ENCODE measurements around the gene SIDT2.

The SIDT2 gene

GRCh38 chr11:117217141-117218084 lies 38.9 kb downstream of the SIDT2 start:
- peak overlapping the region; percentile 10 for H3K27ac ChIP-seq (ENCODE audit: low read depth, low read length, severe bottlenecking)
- WGBS, 2 experiments (ENCODE audit: insufficient coverage in 2 of 2): 89 to 94% methylated on average over 7 to 10 of the region's 11 CpGs
- no peaks in the 10 kb centered on the region for H3K9me3 ChIP-seq (ENCODE audit: control insufficient read depth, low read length)
- peaks cover 77% of the 10 kb centered on the region for H3K36me3 ChIP-seq (ENCODE audit: control insufficient read depth, insufficient read depth, low read length)
- H3K4me3 ChIP-seq (ENCODE audit: extremely low read depth, insufficient read depth, low read length, poor library complexity, severe bottlenecking): no peak overlapping the region
- peaks cover 20% of the 10 kb centered on the region for H3K4me1 ChIP-seq (ENCODE audit: control insufficient read depth, insufficient read depth, low read length, poor library complexity, severe bottlenecking)

DNA sequence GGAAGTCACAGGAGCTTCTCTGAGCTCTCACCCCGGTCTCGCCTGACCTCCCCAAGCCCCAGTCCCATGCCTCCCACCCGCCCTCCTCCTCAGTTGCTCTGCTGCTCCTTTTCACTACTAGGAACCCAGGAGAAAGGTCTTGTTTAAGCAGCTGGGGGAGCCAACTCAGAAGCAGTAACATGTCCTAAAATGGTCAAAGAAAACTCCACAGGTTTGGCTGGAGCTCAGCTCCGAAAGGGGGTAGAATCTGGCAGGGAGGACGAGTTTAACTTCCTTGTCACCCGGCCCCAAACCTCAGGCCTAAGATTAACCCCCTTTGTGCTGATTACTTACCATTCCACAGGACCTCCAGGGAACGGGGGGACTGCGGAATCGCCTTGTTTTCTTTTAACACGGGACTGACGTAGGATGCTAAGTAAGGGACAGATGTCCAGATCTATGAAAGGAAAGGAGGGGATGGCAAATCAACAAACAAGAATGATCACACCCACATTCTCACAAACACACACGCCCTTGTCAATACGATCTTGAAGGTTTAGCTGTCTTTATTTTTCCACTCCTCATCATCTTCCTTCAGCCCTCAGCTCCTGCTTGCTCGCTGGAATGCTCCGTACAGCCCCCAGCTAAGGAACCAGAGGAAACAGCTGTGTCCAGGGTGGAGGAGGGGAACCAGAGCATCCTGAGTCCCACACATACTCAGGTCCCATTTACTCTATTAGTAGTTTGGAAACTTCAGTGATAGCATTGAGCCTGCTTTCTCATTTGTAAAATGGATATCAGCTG lies 39.8 kb downstream of the SIDT2 start:
- Histone ChIP-seq H3K27ac (ENCODE audit: low read depth, low read length, severe bottlenecking) (peak overlapping the region; percentile 10), H3K36me3 (ENCODE audit: control insufficient read depth, insufficient read depth, low read length) (peaks cover 76% of the 10 kb centered on the region), H3K4me3 (ENCODE audit: extremely low read depth, insufficient read depth, low read length, poor library complexity, severe bottlenecking) (no peak overlapping the region), H3K9me3 (ENCODE audit: control insufficient read depth, low read length) (no peaks in the 10 kb centered on the region), H3K4me1 (ENCODE audit: control insufficient read depth, insufficient read depth, low read length, poor library complexity, severe bottlenecking) (peaks cover 20% of the 10 kb centered on the region)
- WGBS, 2 experiments (ENCODE audit: insufficient coverage in 2 of 2): 96 to 97% methylated on average over 5 to 6 of the region's 15 CpGs

GRCh38 chr11:117219001-117219400 lies 40.5 kb downstream of the SIDT2 start:
- Histone ChIP-seq H3K4me1 (ENCODE audit: control insufficient read depth, insufficient read depth, low read length, poor library complexity, severe bottlenecking) (peaks cover 20% of the 10 kb centered on the region), H3K4me3 (ENCODE audit: extremely low read depth, insufficient read depth, low read length, poor library complexity, severe bottlenecking) (no peak overlapping the region), H3K9me3 (ENCODE audit: control insufficient read depth, low read length) (no peaks in the 10 kb centered on the region), H3K36me3 (ENCODE audit: control insufficient read depth, insufficient read depth, low read length) (peaks cover 81% of the 10 kb centered on the region), H3K27ac (ENCODE audit: low read depth, low read length, severe bottlenecking) (no peak overlapping the region)
- 91 to 93% methylated on average over 9 of the region's 9 CpGs for WGBS, 2 experiments (ENCODE audit: insufficient coverage in 2 of 2)

DNA sequence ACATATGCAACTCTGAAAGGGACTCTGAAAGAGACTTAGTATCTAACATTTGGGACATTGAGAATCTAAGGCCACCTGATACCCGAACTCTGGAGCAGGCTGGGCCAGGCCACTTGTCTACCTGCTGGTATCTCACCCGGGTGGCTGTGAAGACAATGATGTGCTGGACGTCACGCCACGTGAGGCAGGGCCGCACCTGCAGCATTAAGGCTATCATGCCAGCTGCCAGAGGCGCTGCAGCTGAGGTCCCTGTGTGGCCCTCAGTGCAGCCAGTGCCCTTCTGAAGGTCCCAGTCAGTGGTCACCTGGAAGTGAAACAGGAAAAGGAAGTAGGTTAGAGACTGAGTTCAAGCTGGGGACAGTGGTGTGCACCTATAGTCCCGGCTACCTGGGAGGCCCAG lies 40.9 kb downstream of the SIDT2 start:
- Histone ChIP-seq H3K4me1 (ENCODE audit: control insufficient read depth, insufficient read depth, low read length, poor library complexity, severe bottlenecking) (peaks cover 20% of the 10 kb centered on the region), H3K4me3 (ENCODE audit: extremely low read depth, insufficient read depth, low read length, poor library complexity, severe bottlenecking) (no peak overlapping the region), H3K9me3 (ENCODE audit: control insufficient read depth, low read length) (no peaks in the 10 kb centered on the region), H3K27ac (ENCODE audit: low read depth, low read length, severe bottlenecking) (no peak overlapping the region), H3K36me3 (ENCODE audit: control insufficient read depth, insufficient read depth, low read length) (peaks cover 83% of the 10 kb centered on the region)
- WGBS, 2 experiments (ENCODE audit: insufficient coverage in 2 of 2): 97% methylated on average over 8 of the region's 8 CpGs

- peaks cover 82% of the 10 kb centered on the region for H3K36me3 ChIP-seq (ENCODE audit: control insufficient read depth, insufficient read depth, low read length)
- H3K9me3 ChIP-seq (ENCODE audit: control insufficient read depth, low read length): no peaks in the 10 kb centered on the region
- peaks cover 20% of the 10 kb centered on the region for H3K4me1 ChIP-seq (ENCODE audit: control insufficient read depth, insufficient read depth, low read length, poor library complexity, severe bottlenecking)
- H3K27ac ChIP-seq (ENCODE audit: low read depth, low read length, severe bottlenecking): no peak overlapping the region
- WGBS, 2 experiments (ENCODE audit: insufficient coverage in 2 of 2): 92 to 97% methylated on average over 4 of the region's 4 CpGs
- no peak overlapping the region for H3K4me3 ChIP-seq (ENCODE audit: extremely low read depth, insufficient read depth, low read length, poor library complexity, severe bottlenecking)
Observed at GRCh38 chr11:117219995-117220394, 41.5 kb downstream of the SIDT2 start.

DNA sequence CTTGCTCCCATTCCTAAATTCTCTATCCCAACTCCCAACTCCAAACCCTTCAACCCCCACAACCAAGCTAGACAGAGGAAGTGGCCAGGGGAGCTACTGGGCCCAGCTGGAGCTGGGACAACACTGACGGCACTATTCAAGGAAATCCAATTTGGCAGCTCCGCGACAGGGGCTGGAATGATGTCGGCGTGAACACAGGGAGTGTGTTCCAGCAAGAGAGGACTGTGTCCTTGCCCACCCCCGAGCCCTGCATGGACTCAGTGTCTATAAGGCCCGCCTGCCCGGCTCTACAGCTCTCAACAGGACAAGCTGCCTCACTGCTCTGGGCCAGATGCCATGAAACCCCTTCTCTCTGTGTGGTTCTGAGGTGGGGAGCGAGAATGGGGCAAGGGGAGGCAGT lies 42.0 kb downstream of the SIDT2 start:
- peaks cover 87% of the 10 kb centered on the region for H3K36me3 ChIP-seq (ENCODE audit: control insufficient read depth, insufficient read depth, low read length)
- peaks cover 20% of the 10 kb centered on the region for H3K4me1 ChIP-seq (ENCODE audit: control insufficient read depth, insufficient read depth, low read length, poor library complexity, severe bottlenecking)
- WGBS, 2 experiments (ENCODE audit: insufficient coverage in 2 of 2): 90 to 94% methylated on average over 8 to 9 of the region's 9 CpGs
- no peaks in the 10 kb centered on the region for H3K9me3 ChIP-seq (ENCODE audit: control insufficient read depth, low read length)
- H3K27ac ChIP-seq (ENCODE audit: low read depth, low read length, severe bottlenecking): no peak overlapping the region
- H3K4me3 ChIP-seq (ENCODE audit: extremely low read depth, insufficient read depth, low read length, poor library complexity, severe bottlenecking): no peak overlapping the region

DNA sequence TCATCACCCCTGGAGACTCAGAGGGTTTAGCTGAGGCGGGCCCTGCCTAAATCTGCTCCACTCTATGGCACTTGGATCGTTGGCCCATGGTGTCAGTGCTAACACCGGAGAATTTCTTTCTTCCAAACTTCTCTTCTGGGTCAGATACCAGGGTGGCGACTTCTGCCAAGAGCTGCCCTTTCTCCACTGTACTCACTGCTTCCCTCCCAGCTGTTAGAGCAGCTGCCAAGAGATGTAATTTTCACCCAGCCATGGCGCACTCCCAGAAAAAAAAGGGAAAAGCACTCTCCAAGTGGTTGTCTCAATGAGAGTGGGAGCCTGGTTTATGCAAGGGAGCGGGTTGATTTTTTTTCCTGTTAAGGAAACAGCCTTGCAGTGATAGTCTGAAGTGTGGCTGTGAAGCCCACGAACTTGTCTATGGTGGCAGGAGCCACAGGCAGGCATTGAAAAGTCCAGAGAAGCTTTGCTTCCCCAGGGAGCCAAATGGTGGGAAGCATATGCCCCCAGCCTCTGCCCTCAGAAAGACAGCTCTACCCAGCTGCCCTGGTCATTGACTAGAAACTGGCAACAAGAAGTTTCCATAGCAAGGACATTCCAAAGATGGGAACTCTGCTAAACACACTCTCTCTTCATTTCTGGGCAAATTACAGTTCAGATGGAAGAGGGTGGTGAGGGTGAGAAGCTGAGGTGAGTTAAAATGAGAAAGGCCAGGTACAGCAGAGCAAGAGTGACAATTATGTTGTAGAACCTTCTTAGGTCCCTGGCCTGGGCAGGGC lies 42.6 kb downstream of the SIDT2 start:
- no peaks in the 10 kb centered on the region for H3K9me3 ChIP-seq (ENCODE audit: control insufficient read depth, low read length)
- H3K36me3 ChIP-seq (ENCODE audit: control insufficient read depth, insufficient read depth, low read length): peaks cover 86% of the 10 kb centered on the region
- no peak overlapping the region for H3K4me3 ChIP-seq (ENCODE audit: extremely low read depth, insufficient read depth, low read length, poor library complexity, severe bottlenecking)
- H3K4me1 ChIP-seq (ENCODE audit: control insufficient read depth, insufficient read depth, low read length, poor library complexity, severe bottlenecking): peaks cover 20% of the 10 kb centered on the region
- 84 to 93% methylated on average over 4 to 6 of the region's 7 CpGs for WGBS, 2 experiments (ENCODE audit: insufficient coverage in 2 of 2)
- no peak overlapping the region for H3K27ac ChIP-seq (ENCODE audit: low read depth, low read length, severe bottlenecking)

DNA sequence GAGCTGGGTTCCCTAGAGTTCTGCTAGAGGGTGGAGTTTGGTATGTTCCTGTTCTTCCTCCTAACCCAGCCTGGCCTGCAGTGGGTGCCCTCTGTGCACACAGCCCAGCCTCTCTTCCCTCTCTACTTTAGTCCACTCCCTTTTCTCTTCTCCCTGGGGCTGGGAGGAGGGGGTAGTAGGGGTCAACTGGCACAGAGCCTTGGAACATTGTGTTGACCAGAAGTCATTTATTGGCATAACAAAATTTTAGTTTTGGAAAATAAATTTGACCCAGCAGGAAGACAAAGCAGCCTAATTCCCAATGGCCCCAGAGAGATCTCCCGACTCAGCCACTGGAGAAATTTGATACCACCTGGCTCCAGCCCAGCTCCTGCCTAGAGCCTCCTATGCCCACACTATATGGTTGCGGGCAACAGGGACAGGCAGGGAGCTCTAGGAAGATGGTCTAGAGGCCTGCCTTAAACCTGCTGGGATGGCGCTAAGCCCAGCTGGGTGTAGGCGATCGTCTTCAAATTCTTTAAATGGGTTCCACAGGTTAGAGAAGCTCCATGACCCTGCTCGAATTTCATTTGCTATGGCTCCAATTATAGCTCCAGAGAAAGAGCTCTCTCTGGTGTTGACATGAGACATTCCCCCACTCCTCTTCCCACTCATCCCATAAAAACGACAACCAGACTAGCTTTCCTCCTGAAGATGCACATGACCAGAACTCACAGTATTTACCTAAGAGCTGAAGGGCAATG lies 43.4 kb downstream of the SIDT2 start:
- Histone ChIP-seq H3K4me3 (ENCODE audit: extremely low read depth, insufficient read depth, low read length, poor library complexity, severe bottlenecking) (no peak overlapping the region), H3K36me3 (ENCODE audit: control insufficient read depth, insufficient read depth, low read length) (peaks cover 82% of the 10 kb centered on the region), H3K27ac (ENCODE audit: low read depth, low read length, severe bottlenecking) (no peak overlapping the region), H3K4me1 (ENCODE audit: control insufficient read depth, insufficient read depth, low read length, poor library complexity, severe bottlenecking) (peaks cover 20% of the 10 kb centered on the region), H3K9me3 (ENCODE audit: control insufficient read depth, low read length) (no peaks in the 10 kb centered on the region)
- 83 to 88% methylated on average over 5 to 6 of the region's 7 CpGs for WGBS, 2 experiments (ENCODE audit: insufficient coverage in 2 of 2)

GRCh38 chr11:117222991-117223740 lies 44.6 kb downstream of the SIDT2 start:
- no peak overlapping the region for H3K4me3 ChIP-seq (ENCODE audit: extremely low read depth, insufficient read depth, low read length, poor library complexity, severe bottlenecking)
- no peak overlapping the region for H3K27ac ChIP-seq (ENCODE audit: low read depth, low read length, severe bottlenecking)
- H3K4me1 ChIP-seq (ENCODE audit: control insufficient read depth, insufficient read depth, low read length, poor library complexity, severe bottlenecking): peaks cover 7% of the 10 kb centered on the region
- 93 to 95% methylated on average over 10 to 12 of the region's 14 CpGs for WGBS, 2 experiments (ENCODE audit: insufficient coverage in 2 of 2)
- peaks cover 86% of the 10 kb centered on the region for H3K36me3 ChIP-seq (ENCODE audit: control insufficient read depth, insufficient read depth, low read length)
- H3K9me3 ChIP-seq (ENCODE audit: control insufficient read depth, low read length): no peaks in the 10 kb centered on the region
